NCI-H2107 treated with DMSO at 0.1 percent for 48 hours (cell line): Measurements from ENCODE around the gene FTO.
"Not testable (repeated sequence)": the region's sequence is repeated elsewhere in the genome, so short reads cannot be mapped to it uniquely, and the experiment has no call there.

Experiments
- DNase-seq: peaks from one replicate; lab custom pipeline; 2025; ENCODE audit not compliant: unreplicated experiment; lab: John Stamatoyannopoulos, UW

The FTO gene

GRCh38 chr16:53703590-53704444, at the start of gene FTO, which contains the start of gene RPGRIP1L:
Gene FTO (plus strand): TSS chr16:53704156.
Gene RPGRIP1L (minus strand): TSS chr16:53703859. CDS start chr16:53700723, 3,136 bp downstream.
- peak; percentile 97 for DNase-seq

- no peak for DNase-seq
Measured at GRCh38 chr16:53654946-53655345, 49.0 kb upstream of the FTO start.

- DNase-seq = no peak
Measured at GRCh38 chr16:53662072-53662471, 41.9 kb upstream of the FTO start.

GRCh38 chr16:53664724-53665345, 39.1 kb upstream of the FTO start:
- DNase-seq = no peak

- DNase-seq = no peak
Measured at GRCh38 chr16:53666786-53667415, 37.1 kb upstream of the FTO start.

GRCh38 chr16:53668869-53669268, 35.1 kb upstream of the FTO start:
- DNase-seq = no peak

GRCh38 chr16:53672461-53672860, 31.5 kb upstream of the FTO start:
- no peak for DNase-seq

- no peak for DNase-seq
Measured at GRCh38 chr16:53673189-53673588, 30.8 kb upstream of the FTO start.

GRCh38 chr16:53678155-53678554, 25.8 kb upstream of the FTO start:
- DNase-seq = no peak

GRCh38 chr16:53678756-53679343, 25.1 kb upstream of the FTO start:
- DNase-seq = no peak

- DNase-seq = no peak
Measured at GRCh38 chr16:53680756-53681155, 23.2 kb upstream of the FTO start.

- DNase-seq = no peak
Measured at GRCh38 chr16:53681354-53681753, 22.6 kb upstream of the FTO start.

GRCh38 chr16:53685334-53685733, 18.6 kb upstream of the FTO start:
- DNase-seq = not testable (repeated sequence)

GRCh38 chr16:53686710-53687109, 17.2 kb upstream of the FTO start:
- no peak for DNase-seq

- DNase-seq = no peak
Measured at GRCh38 chr16:53689636-53690035, 14.3 kb upstream of the FTO start.

- no peak for DNase-seq
Measured at GRCh38 chr16:53690771-53691170, 13.2 kb upstream of the FTO start.

GRCh38 chr16:53692146-53692545, 11.8 kb upstream of the FTO start:
- no peak for DNase-seq

- no peak for DNase-seq
Measured at GRCh38 chr16:53693320-53693719, 10.6 kb upstream of the FTO start.

- DNase-seq = no peak
Measured at GRCh38 chr16:53695070-53695469, 8.9 kb upstream of the FTO start.

- DNase-seq = not testable (repeated sequence)
Measured at GRCh38 chr16:53698271-53698670, 5.7 kb upstream of the FTO start.

- no peak for DNase-seq
Measured at GRCh38 chr16:53704445-53704813, 473 bp downstream of the FTO start.

GRCh38 chr16:53707671-53708070, 3.7 kb downstream of the FTO start:
- DNase-seq = no peak
